B cell (primary cell): ENCODE data around the gene KRTAP4-3. TPM values are rescaled to one million over a fixed set of nuclear protein-coding genes. Genes with fewer than 3 reads are reported as not detected.

ENCODE experiments used
- ATAC-seq: fragments of 200-7000 bp; cut with Tn5 transposase; one replicate; pipeline ENCODE4 v1.10.0; 2021; ENCODE audit warnings: low read depth, mild to moderate bottlenecking, moderate number of reproducible peaks, moderate library complexity
- CTCF ChIA-PET: fragments of 350-600 bp; sonication (Branson Sonifier 250); formaldehyde crosslinking; loops from one replicate; lab custom pipeline; 2021; ENCODE audit warnings: antibody characterized with exemption, inconsistent platforms; lab: Charles Lee
- POLR2A ChIA-PET: fragments of 350-600 bp; sonication (Branson Sonifier 250); formaldehyde crosslinking; loops from one replicate; lab custom pipeline; 2021; ENCODE audit warnings: antibody characterized with exemption; lab: Charles Lee
- DNase-seq: peaks from one replicate; pipeline ENCODE4 v3.0.0; 2013
- H2AFZ ChIP-seq: 2 replicates; pipeline ENCODE4 v1.6.1; 2012; ENCODE audit warnings: mild to moderate bottlenecking, low read depth, low read length; ENCODE audit not compliant: insufficient read depth, poor library complexity, severe bottlenecking
- H3K27ac ChIP-seq, 2 donors: 1 replicate in 1 of 2; 2 replicates in 1 of 2; pipeline ENCODE4 v1.5.1; 2012 to 2013; ENCODE audit warnings: low read length in 2 of 2, mild to moderate bottlenecking in 2 of 2, moderate library complexity in 1 of 2
- H3K27me3 ChIP-seq, 4 experiments: fragments of 200-600 bp in 1 of 4; sonication (generic) in 1 of 4; replicated peaks in 1 of 4; 1 replicate in 2 of 4; 2 replicates in 2 of 4; pipeline versions ENCODE4 v1.6.1 to v1.7.0; 2013 to 2016; ENCODE audit warnings: low read length in 3 of 4, mild to moderate bottlenecking in 2 of 4, mixed read lengths in 1 of 4, moderate library complexity in 1 of 4; ENCODE audit not compliant: insufficient read depth in 4 of 4, control insufficient read depth in 3 of 4; ENCODE audit errors: control extremely low read depth in 1 of 4
- H3K36me3 ChIP-seq, 2 experiments: replicated peaks in 1 of 2; 1 replicate in 1 of 2; 2 replicates in 1 of 2; pipeline versions ENCODE4 v1.6.1 to v1.7.1; 2013; ENCODE audit warnings: low read length in 1 of 2; ENCODE audit not compliant: insufficient read depth in 2 of 2, control insufficient read depth in 1 of 2; ENCODE audit errors: control extremely low read depth in 1 of 2, extremely low read depth in 1 of 2
- H3K4me1 ChIP-seq, 2 donors: fragments of 200-600 bp in 1 of 2; sonication (generic) in 1 of 2; 1 replicate in 1 of 2; 2 replicates in 1 of 2; pipeline versions ENCODE4 v1.5.1 to v1.6.1; 2013 to 2017; ENCODE audit warnings: low read length in 2 of 2; ENCODE audit not compliant: control insufficient read depth in 2 of 2, insufficient read depth in 2 of 2
- H3K4me2 ChIP-seq: replicated peaks from 2 replicates; pipeline ENCODE3; 2012; ENCODE audit warnings: mild to moderate bottlenecking, low read depth, low read length; ENCODE audit not compliant: poor library complexity, severe bottlenecking
- H3K4me3 ChIP-seq, 5 experiments: fragments of 200-600 bp in 1 of 5; sonication (generic) in 1 of 5; 1 replicate in 3 of 5; 2 replicates in 2 of 5; pipeline versions ENCODE4 v1.5.1 to v1.7.0; 2011 to 2016; ENCODE audit warnings: low read length in 4 of 5, mild to moderate bottlenecking in 4 of 5, low read depth in 2 of 5, control low read depth in 1 of 5, moderate library complexity in 1 of 5; ENCODE audit not compliant: insufficient read depth in 1 of 5; ENCODE audit errors: control extremely low read depth in 1 of 5, extremely low read depth in 1 of 5
- H3K79me2 ChIP-seq: fragments of 200-600 bp; sonication (generic); one replicate; pipeline ENCODE4 v1.6.0; 2016; ENCODE audit warnings: low read length; ENCODE audit not compliant: control insufficient read depth, insufficient read depth
- H3K9ac ChIP-seq: fragments of 200-600 bp; sonication (generic); 2 replicates; pipeline ENCODE4 v1.6.1; 2017; ENCODE audit warnings: mild to moderate bottlenecking, low read length, moderate library complexity
- H3K9me3 ChIP-seq, 3 donors: one replicate each; pipeline versions ENCODE4 v1.6.1 to v1.7.1; 2013; ENCODE audit warnings: low read length in 2 of 3; ENCODE audit not compliant: control insufficient read depth in 2 of 3, insufficient read depth in 1 of 3; ENCODE audit errors: control extremely low read depth in 1 of 3
- H4K20me1 ChIP-seq: 2 replicates; pipeline ENCODE4 v1.6.0; 2012; ENCODE audit warnings: mild to moderate bottlenecking, low read length; ENCODE audit not compliant: insufficient read depth, control insufficient read depth, poor library complexity, severe bottlenecking
- H3K27ac Mint-ChIP-seq: one replicate; pipeline ENCODE4 v1.8.0; 2021; ENCODE audit warnings: mixed read lengths
- H3K27me3 Mint-ChIP-seq: one replicate; pipeline ENCODE4 v1.8.0; 2021; ENCODE audit warnings: mixed read lengths
- H3K4me1 Mint-ChIP-seq: one replicate; pipeline ENCODE4 v1.8.0; 2021; ENCODE audit warnings: mixed read lengths
- H3K4me3 Mint-ChIP-seq: one replicate; pipeline ENCODE4 v1.8.0; 2021; ENCODE audit warnings: mixed read lengths
- H3K9me3 Mint-ChIP-seq: one replicate; pipeline ENCODE4 v1.8.0; 2022; ENCODE audit warnings: mixed read lengths; ENCODE audit not compliant: insufficient read depth
- EZH2 ChIP-seq: IDR thresholded peaks from 2 replicates; pipeline ENCODE4 v1.6.1; 2012; ENCODE audit warnings: borderline replicate concordance, low read depth, mild to moderate bottlenecking, moderate library complexity, low read length; ENCODE audit not compliant: insufficient read depth, poor library complexity, severe bottlenecking
- WGBS: methylation state at CpG from one replicate; pipeline ENCODE4 v1.1.5; 2013; ENCODE audit warnings: missing lambda C conversion rate; ENCODE audit not compliant: insufficient coverage; 5-methylcytosine and 5-hydroxymethylcytosine counted together
- intact Hi-C: fragments of 100-400 bp; cut with micrococcal nuclease; formaldehyde crosslinking; loops from one replicate; pipeline ENCODE4 v1.10.0; 2022
- polyA plus RNA-seq: library from polyadenylated mRNA; depleted of rRNA; stranded (reverse); fragments of >200 nt; gene quantifications from 2 replicates; pipeline ENCODE4 v1.2.3, GENCODE V29; 2012
- total RNA-seq, 2 donors: library from RNA; stranded (reverse); fragments of 120-200 nt in 1 of 2; gene quantifications; 1 replicate in 1 of 2; 2 replicates in 1 of 2; pipeline versions ENCODE4 v1.2.3 to v1.2.4, GENCODE V29; 2013 to 2022
- TF ChIP-seq, protein P1 (sequence below): fragments of 200-600 bp; IDR thresholded peaks from one replicate; pipeline ENCODE4 v1.8.0; 2022; ENCODE audit warnings: antibody characterized with exemption, mild to moderate bottlenecking

KRTAP4-3 gene
- total and polyA plus RNA-seq, 2 donors (not counting 1 experiment from before 2014, with no cell fraction given), result not detected

DNA sequence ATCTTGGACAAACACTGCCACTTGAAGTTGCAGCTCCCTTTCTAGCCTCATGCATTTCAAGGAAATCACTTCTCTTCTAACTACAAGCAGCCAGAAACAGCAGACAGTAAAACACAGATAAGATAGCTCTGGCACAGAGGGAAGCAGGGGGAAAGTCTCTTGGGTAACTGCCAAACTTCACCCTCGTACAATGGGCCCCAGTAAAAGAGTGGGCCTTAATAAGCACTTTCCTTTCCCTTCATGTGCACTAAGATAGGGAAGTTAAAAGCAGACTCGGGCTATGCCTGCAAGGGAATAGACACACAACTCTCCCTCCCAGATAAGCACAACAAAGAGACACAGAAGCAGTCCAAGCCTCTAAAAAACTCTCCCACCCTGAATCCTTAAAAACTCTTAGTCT, 14.2 kb downstream of the KRTAP4-3 start:
- WGBS, result no CpG with 5 or more reads among the region's 2 CpGs

DNA sequence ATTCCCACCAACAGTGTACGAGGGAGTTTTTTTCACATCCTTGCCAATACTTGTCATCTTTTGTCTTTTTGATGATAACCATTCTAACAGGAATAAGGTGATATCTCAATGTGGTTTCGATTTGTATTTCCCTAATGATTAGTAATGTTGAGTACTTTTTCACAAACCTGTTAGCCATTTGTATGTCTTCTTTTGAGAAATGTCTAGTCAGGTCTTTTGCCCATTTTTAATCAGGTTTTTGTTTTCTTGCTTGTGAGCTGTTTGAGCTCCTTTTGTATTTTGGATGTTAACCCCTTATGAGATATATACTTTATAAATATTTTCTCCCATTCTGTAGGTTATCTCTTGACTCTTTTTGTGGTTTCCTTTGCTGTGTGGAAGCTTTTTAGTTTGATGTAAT, 16.5 kb downstream of the KRTAP4-3 start:
- no peak overlapping the region for H3K27ac ChIP-seq
- H3K9ac ChIP-seq, result no peak overlapping the region
- no peak overlapping the region for H3K4me3 ChIP-seq
- H3K9me3 ChIP-seq, result no peaks in the 10 kb centered on the region
- Mint-ChIP-seq H3K4me1 (no peaks in the 10 kb centered on the region), H3K27me3 (peaks cover 11% of the 10 kb centered on the region), H3K27ac (no peak overlapping the region), H3K9me3 (no peaks in the 10 kb centered on the region), H3K4me3 (no peak overlapping the region)
- ATAC-seq, result no peak
- DNase-seq, result no peak
- no peak overlapping the region for H2AFZ ChIP-seq
- TF ChIP-seq, protein P1, sequence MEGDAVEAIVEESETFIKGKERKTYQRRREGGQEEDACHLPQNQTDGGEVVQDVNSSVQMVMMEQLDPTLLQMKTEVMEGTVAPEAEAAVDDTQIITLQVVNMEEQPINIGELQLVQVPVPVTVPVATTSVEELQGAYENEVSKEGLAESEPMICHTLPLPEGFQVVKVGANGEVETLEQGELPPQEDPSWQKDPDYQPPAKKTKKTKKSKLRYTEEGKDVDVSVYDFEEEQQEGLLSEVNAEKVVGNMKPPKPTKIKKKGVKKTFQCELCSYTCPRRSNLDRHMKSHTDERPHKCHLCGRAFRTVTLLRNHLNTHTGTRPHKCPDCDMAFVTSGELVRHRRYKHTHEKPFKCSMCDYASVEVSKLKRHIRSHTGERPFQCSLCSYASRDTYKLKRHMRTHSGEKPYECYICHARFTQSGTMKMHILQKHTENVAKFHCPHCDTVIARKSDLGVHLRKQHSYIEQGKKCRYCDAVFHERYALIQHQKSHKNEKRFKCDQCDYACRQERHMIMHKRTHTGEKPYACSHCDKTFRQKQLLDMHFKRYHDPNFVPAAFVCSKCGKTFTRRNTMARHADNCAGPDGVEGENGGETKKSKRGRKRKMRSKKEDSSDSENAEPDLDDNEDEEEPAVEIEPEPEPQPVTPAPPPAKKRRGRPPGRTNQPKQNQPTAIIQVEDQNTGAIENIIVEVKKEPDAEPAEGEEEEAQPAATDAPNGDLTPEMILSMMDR, result no peak
- TF ChIP-seq EZH2, result no peak
- ChIA-PET CTCF (no interaction called here), POLR2A (no interaction called here)
- H3K36me3 ChIP-seq, result no peaks in the 10 kb centered on the region
- intact Hi-C loops, result no loop called here
- no peaks in the 10 kb centered on the region for H4K20me1 ChIP-seq
- no peaks in the 10 kb centered on the region for H3K27me3 ChIP-seq
- no CpG with 5 or more reads among the region's 2 CpGs for WGBS
- no peak overlapping the region for H3K4me2 ChIP-seq
- no peaks in the 10 kb centered on the region for H3K4me1 ChIP-seq
- no peaks in the 10 kb centered on the region for H3K79me2 ChIP-seq

More for the DNA sequence above, 14.2 kb downstream of the KRTAP4-3 start:
- ChIA-PET POLR2A (no interaction called here), CTCF (no interaction called here)
- Mint-ChIP-seq H3K27ac (no peak overlapping the region), H3K9me3 (no peaks in the 10 kb centered on the region), H3K4me1 (no peaks in the 10 kb centered on the region), H3K4me3 (no peak overlapping the region), H3K27me3 (peaks cover 26% of the 10 kb centered on the region)
- H3K4me3 ChIP-seq, result no peak overlapping the region
- intact Hi-C loops, result no loop called here
- no peak for DNase-seq
- no peak overlapping the region for H2AFZ ChIP-seq
- no peaks in the 10 kb centered on the region for H3K4me1 ChIP-seq
- H3K79me2 ChIP-seq, result no peaks in the 10 kb centered on the region
- no peak for ATAC-seq
- H3K9me3 ChIP-seq, result no peaks in the 10 kb centered on the region
- no peak overlapping the region for H3K4me2 ChIP-seq
- no peak overlapping the region for H3K9ac ChIP-seq
- H3K27ac ChIP-seq, result no peak overlapping the region
- peaks cover 0 to 8% (median 0%) of the 10 kb centered on the region in 4 experiments for H3K27me3 ChIP-seq
- H4K20me1 ChIP-seq, result no peaks in the 10 kb centered on the region
- H3K36me3 ChIP-seq, result no peaks in the 10 kb centered on the region
- TF ChIP-seq EZH2, result no peak
- TF ChIP-seq, protein P1, result no peak
